Ovary (tissue), 3 donors: ENCODE results near the gene FILIP1L.

ENCODE experiments used
- EP300 ChIP-seq: sonication (generic); formaldehyde crosslinking; IDR thresholded peaks from one replicate; pipeline ENCODE4 v1.6.1; 2017; ENCODE audit warnings: antibody characterized with exemption
- POLR2A ChIP-seq: fragments of 450-650 bp; IDR thresholded peaks from one replicate; pipeline ENCODE4 v1.6.1; 2017; ENCODE audit warnings: antibody characterized with exemption, mild to moderate bottlenecking, moderate library complexity
- TF ChIP-seq, protein P1 (sequence below), 3 donors: fragments of 450-650 bp in 2 of 3; fragments of 200-600 bp in 1 of 3; IDR thresholded peaks; one replicate each; pipeline versions ENCODE4 v1.5.1 to v1.8.0; 2016 to 2022; ENCODE audit warnings: antibody characterized with exemption in 3 of 3, mild to moderate bottlenecking in 1 of 3
- donor health status: DM: no; HTN: no; CAD: no.

DNA sequence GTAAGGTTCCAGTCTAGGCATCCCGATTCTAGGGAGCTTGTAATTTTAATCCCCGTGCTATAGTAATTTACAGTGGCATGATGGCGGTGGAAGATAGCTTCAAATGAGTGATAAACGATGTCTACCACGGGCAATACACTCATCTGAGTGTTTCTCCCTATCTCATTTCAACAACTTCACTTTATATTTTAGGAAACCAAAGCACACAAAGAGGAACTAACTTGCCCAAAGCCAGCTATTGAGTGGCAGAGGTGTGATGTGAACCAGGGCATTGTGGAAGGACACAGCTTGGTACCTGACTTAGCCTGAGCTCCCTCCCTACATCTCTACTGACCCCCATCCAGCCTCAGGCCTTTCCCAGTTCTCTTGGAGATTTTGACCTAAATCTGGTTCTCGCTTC lies 16.9 kb upstream of the FILIP1L start:
- TF ChIP-seq, protein P1, sequence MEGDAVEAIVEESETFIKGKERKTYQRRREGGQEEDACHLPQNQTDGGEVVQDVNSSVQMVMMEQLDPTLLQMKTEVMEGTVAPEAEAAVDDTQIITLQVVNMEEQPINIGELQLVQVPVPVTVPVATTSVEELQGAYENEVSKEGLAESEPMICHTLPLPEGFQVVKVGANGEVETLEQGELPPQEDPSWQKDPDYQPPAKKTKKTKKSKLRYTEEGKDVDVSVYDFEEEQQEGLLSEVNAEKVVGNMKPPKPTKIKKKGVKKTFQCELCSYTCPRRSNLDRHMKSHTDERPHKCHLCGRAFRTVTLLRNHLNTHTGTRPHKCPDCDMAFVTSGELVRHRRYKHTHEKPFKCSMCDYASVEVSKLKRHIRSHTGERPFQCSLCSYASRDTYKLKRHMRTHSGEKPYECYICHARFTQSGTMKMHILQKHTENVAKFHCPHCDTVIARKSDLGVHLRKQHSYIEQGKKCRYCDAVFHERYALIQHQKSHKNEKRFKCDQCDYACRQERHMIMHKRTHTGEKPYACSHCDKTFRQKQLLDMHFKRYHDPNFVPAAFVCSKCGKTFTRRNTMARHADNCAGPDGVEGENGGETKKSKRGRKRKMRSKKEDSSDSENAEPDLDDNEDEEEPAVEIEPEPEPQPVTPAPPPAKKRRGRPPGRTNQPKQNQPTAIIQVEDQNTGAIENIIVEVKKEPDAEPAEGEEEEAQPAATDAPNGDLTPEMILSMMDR (IDR thresholded peaks at IDR 0.05) = no peak
- TF ChIP-seq POLR2A = no peak
- TF ChIP-seq EP300 = no peak
